Brain microvascular endothelial cell (primary cell): ENCODE data around the gene ZDHHC3.

Experiments used
- DNase-seq: peaks from one replicate; pipeline ENCODE4 v3.0.0-alpha.2; 2020
- H3K27ac ChIP-seq: fragments of 250-450 bp; sonication (Bioruptor Pico); 2 replicates; pipeline ENCODE4 v1.5.1; 2020; ENCODE audit warnings: mild to moderate bottlenecking, moderate library complexity
- H3K27me3 ChIP-seq: fragments of 250-450 bp; sonication (Bioruptor Pico); replicated peaks from 2 replicates; pipeline ENCODE4 v1.5.1; 2020; ENCODE audit warnings: mild to moderate bottlenecking
- H3K36me3 ChIP-seq: fragments of 250-450 bp; sonication (Bioruptor Pico); replicated peaks from 2 replicates; pipeline ENCODE4 v1.5.1; 2020; ENCODE audit warnings: mild to moderate bottlenecking
- H3K4me3 ChIP-seq: 2 replicates; pipeline ENCODE4 v1.5.1; 2011; ENCODE audit warnings: low read depth, mild to moderate bottlenecking, control low read depth, low read length, moderate library complexity
- in situ Hi-C: cut with HindIII; loops from 2 replicates; pipeline ENCODE4 v1.10.0; 2017; ENCODE audit warnings: low sequenced_read_pairs, low pct_ligation_motif_present
- TF ChIP-seq, protein P1 (sequence below): IDR thresholded peaks from 2 replicates; pipeline ENCODE4 v1.5.1; 2011; ENCODE audit warnings: low read depth, mild to moderate bottlenecking, moderate library complexity, low read length, control low read depth, inconsistent platforms; ENCODE audit errors: missing control alignments

Gene ZDHHC3

DNA sequence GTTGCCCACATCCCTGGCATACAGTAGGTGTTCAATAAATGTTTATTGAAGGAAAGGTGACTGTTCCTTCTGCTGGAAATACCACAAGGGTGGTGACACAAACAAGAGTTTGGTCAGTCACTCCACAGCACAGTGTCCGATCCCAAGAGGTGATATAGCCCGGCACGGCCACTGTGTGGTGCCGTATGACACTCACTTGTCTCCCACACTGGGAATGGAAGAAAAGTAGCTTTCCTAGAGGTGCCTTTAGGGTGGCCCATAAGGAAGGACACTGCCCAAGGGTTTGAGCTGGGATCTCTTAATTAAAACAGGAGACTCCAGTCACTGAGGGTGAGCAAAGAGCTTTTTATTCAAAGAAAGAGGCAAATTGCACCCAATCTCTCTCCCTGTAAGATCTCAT lies 61.0 kb downstream of the ZDHHC3 start:
- TF ChIP-seq, protein P1, sequence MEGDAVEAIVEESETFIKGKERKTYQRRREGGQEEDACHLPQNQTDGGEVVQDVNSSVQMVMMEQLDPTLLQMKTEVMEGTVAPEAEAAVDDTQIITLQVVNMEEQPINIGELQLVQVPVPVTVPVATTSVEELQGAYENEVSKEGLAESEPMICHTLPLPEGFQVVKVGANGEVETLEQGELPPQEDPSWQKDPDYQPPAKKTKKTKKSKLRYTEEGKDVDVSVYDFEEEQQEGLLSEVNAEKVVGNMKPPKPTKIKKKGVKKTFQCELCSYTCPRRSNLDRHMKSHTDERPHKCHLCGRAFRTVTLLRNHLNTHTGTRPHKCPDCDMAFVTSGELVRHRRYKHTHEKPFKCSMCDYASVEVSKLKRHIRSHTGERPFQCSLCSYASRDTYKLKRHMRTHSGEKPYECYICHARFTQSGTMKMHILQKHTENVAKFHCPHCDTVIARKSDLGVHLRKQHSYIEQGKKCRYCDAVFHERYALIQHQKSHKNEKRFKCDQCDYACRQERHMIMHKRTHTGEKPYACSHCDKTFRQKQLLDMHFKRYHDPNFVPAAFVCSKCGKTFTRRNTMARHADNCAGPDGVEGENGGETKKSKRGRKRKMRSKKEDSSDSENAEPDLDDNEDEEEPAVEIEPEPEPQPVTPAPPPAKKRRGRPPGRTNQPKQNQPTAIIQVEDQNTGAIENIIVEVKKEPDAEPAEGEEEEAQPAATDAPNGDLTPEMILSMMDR = peak; percentile 60
- no peak overlapping the region for H3K27ac ChIP-seq
- in situ Hi-C loops = no loop called here
- H3K36me3 ChIP-seq = no peaks in the 10 kb centered on the region
- H3K4me3 ChIP-seq = no peak overlapping the region
- no peaks in the 10 kb centered on the region for H3K27me3 ChIP-seq
- no peak for DNase-seq

DNA sequence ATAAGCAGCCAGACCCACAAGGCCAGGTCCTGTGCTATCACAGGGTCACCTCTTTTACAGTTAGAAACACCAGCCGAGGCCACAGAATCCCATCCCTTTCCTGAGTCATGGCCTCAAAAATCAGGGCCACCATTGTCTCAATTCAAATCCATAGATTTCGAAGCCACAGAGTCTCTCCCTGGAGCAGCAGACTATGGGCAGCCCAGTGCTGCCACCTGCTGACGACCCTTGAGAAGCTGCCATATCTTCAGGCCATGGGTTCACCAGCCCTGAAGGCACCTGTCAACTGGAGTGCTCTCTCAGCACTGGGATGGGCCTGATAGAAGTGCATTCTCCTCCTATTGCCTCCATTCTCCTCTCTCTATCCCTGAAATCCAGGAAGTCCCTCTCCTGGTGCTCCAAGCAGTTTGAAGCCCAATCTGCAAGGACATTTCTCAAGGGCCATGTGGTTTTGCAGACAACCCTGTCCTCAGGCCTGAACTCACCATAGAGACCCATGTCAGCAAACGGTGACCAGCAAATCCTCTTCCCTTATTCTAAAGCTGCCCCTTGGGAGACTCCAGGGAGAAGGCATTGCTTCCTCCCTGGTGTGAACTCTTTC lies 62.0 kb downstream of the ZDHHC3 start:
- Histone ChIP-seq H3K36me3 (no peaks in the 10 kb centered on the region), H3K27me3 (no peaks in the 10 kb centered on the region), H3K4me3 (no peak overlapping the region), H3K27ac (no peak overlapping the region)
- in situ Hi-C loops = no loop called here
- peak; percentile 56 for DNase-seq
- TF ChIP-seq, protein P1 = peak; percentile 96

DNA sequence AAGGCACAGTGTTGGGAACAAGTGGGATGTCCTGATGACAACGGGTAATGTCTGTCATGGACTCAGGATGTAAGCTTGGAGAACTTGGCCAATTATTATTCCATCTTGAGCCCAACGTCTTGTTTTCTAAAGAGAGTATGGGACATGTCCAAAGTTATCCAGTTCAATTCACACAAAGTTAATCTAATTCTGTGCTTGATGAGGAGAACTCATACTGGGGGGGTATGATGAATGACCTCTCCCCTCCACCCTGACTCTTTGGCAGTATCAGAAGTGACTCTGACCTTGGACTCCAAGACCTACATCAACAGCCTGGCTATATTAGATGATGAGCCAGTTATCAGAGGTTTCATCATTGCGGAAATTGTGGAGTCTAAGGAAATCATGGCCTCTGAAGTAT lies 65.3 kb downstream of the ZDHHC3 start:
- Histone ChIP-seq H3K4me3 (no peak overlapping the region), H3K36me3 (no peaks in the 10 kb centered on the region), H3K27me3 (no peaks in the 10 kb centered on the region), H3K27ac (no peak overlapping the region)
- TF ChIP-seq, protein P1 = no peak
- no peak for DNase-seq
- in situ Hi-C loops = no loop called here

DNA sequence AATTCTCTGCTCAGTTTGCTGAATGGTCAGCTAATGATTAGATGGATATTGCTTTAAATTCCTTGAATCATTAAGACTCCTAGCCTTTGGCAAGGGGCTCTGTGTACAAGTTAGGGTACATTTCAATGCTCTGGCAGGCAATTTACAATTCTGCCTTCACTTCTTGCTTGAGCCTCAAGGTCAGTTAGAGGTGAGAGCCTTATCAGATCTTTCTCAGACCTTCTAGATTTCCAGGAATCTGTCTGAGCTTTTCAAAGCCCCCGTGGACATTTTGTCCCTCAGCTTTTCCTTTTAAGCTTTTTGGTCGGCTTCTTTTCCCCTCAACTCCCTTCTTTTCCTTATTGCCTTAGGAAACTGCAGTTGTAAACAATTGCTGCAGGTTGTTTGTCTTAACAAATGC lies 66.9 kb downstream of the ZDHHC3 start:
- H3K27ac ChIP-seq = no peak overlapping the region
- TF ChIP-seq, protein P1 = no peak
- no peak for DNase-seq
- in situ Hi-C loops = no loop called here
- no peaks in the 10 kb centered on the region for H3K27me3 ChIP-seq
- no peak overlapping the region for H3K4me3 ChIP-seq
- no peaks in the 10 kb centered on the region for H3K36me3 ChIP-seq

DNA sequence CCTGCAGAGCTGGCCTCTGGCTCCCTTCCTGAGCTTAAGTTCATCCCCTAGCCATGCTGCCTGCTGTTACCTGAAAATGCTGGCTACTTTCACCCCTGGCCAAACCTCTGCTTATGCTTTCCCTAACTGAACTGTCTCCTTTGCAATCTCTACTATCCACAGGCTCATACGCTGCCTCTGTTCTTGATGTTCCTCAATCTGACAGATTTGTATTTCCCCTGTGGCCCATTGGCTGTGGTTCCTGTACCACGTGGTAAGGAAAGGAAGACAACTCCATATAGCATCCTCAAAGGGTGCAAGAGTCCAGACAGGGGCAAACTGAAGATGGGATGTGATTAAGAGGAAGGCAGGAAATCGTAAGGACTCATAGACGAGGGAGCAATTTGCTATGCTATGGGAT lies 68.4 kb downstream of the ZDHHC3 start:
- Histone ChIP-seq H3K4me3 (no peak overlapping the region), H3K36me3 (no peaks in the 10 kb centered on the region), H3K27me3 (no peaks in the 10 kb centered on the region), H3K27ac (no peak overlapping the region)
- no peak for DNase-seq
- TF ChIP-seq, protein P1 = no peak
- in situ Hi-C loops = no loop called here

DNA sequence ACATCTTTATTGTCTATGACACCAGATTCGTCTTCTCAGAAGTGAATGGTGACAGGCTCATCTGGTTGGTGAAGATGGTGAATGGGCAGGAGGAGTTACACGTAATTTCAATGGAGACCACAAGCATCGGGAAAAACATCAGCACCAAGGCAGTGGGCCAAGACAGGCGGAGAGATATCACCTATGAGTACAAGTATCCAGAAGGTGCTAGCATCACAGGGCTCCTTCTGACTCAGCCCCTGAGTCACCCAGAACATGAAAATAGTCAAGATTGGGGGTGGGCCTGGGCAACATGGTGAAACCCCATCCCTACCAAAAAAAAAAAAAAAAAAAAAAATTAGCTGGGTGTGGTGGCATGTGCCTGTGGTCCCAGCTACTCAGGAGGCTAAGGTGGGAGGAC lies 69.0 kb downstream of the ZDHHC3 start:
- H3K36me3 ChIP-seq = no peaks in the 10 kb centered on the region
- in situ Hi-C loops = no loop called here
- no peak overlapping the region for H3K4me3 ChIP-seq
- DNase-seq = no peak
- H3K27me3 ChIP-seq = no peaks in the 10 kb centered on the region
- H3K27ac ChIP-seq = no peak overlapping the region
- TF ChIP-seq, protein P1 = no peak
